A549 (cell line): ENCODE data around the gene NIP7. TPM values are rescaled to one million over a fixed set of nuclear protein-coding genes. Genes with fewer than 3 reads are reported as not detected.

Source experiments
- ATAC-seq, 2 experiments: fragments of 200-7000 bp in 1 of 2; fragments of >200 bp in 1 of 2; cut with Nextera tagmentation in 1 of 2; cut with Tn5 transposase in 1 of 2; 3 replicates each; pipeline versions ENCODE4 v1.8.0 to v1.9.1; 2018 to 2020; ENCODE audit warnings: mild to moderate bottlenecking in 1 of 2, moderate library complexity in 1 of 2
- CTCF ChIA-PET: fragments of 300-600 bp; sonication (Branson Sonifier 250); formaldehyde crosslinking; extraction: SDS; loops from one replicate; lab custom pipeline; 2021; ENCODE audit warnings: antibody characterized with exemption, inconsistent platforms; lab: Yijun Ruan, JAX
- POLR2A ChIA-PET: fragments of 350-600 bp; formaldehyde crosslinking; extraction: SDS; loops from one replicate; lab custom pipeline; 2021; ENCODE audit warnings: antibody characterized with exemption, inconsistent platforms; lab: Yijun Ruan, JAX
- DNase-seq, 2 experiments: peaks; one replicate each; pipeline versions ENCODE4 v3.0.0 to v3.0.0-alpha.2; 2011 to 2016; ENCODE audit warnings: low read depth in 1 of 2, low spot score in 1 of 2
- FAIRE-seq: peaks from 2 replicates; lab custom pipeline; 2011; peaks lifted over from hg19 to GRCh38; lab: Jason Lieb, UNC
- H3K27ac ChIP-seq, 2 experiments: fragments of >200 bp; sonication (Bioruptor Twin); formaldehyde crosslinking; 3 replicates each; pipeline ENCODE4 v1.5.1; 2016 to 2017
- H3K4me1 ChIP-seq: fragments of >200 bp; sonication (Bioruptor Twin); formaldehyde crosslinking; 3 replicates; pipeline ENCODE4 v1.6.1; 2016
- H3K4me2 ChIP-seq: fragments of >200 bp; sonication (Bioruptor Twin); formaldehyde crosslinking; 3 replicates; pipeline ENCODE4 v1.6.1; 2016
- H3K4me3 ChIP-seq: fragments of >200 bp; sonication (Bioruptor Twin); formaldehyde crosslinking; 3 replicates; pipeline ENCODE4 v1.5.1; 2016
- H3K9me3 ChIP-seq: fragments of >200 bp; sonication (Bioruptor Twin); formaldehyde crosslinking; 3 replicates; pipeline ENCODE4 v1.6.1; 2016
- CBX2 ChIP-seq: fragments of 200-600 bp; sonication (generic); IDR thresholded peaks from 2 replicates; pipeline ENCODE4 v1.6.1; 2016; ENCODE audit warnings: low read depth, mild to moderate bottlenecking, borderline replicate concordance
- CBX8 ChIP-seq: fragments of 200-600 bp; sonication (generic); IDR thresholded peaks from 2 replicates; pipeline ENCODE4 v1.6.1; 2016
- E2F6 ChIP-seq: IDR thresholded peaks from 2 replicates; pipeline ENCODE4 v1.6.1; 2012; ENCODE audit warnings: low read depth, borderline replicate concordance
- EHMT2 ChIP-seq: fragments of 200-600 bp; sonication (generic); IDR thresholded peaks from 2 replicates; pipeline ENCODE4 v1.6.1; 2016; ENCODE audit warnings: antibody characterized with exemption, low read depth, mild to moderate bottlenecking, moderate library complexity
- EP300 ChIP-seq, 2 experiments: fragments of >200 bp; sonication (Bioruptor Twin); formaldehyde crosslinking; IDR thresholded peaks; 2 replicates in 1 of 2; 3 replicates in 1 of 2; pipeline ENCODE4 v1.6.1; 2016 to 2017
- HES2 ChIP-seq: fragments of >200 bp; sonication (Bioruptor Twin); formaldehyde crosslinking; IDR thresholded peaks from 2 replicates; pipeline ENCODE4 v1.6.1; 2016
- HOXB13 ChIP-seq: fragments of 250-450 bp; sonication (Bioruptor Pico); IDR thresholded peaks from 2 replicates; pipeline ENCODE4 v1.5.0; 2020; ENCODE audit warnings: low read depth, mild to moderate bottlenecking, moderate library complexity
- JUN ChIP-seq, 2 experiments: fragments of >200 bp; sonication (Bioruptor Twin); formaldehyde crosslinking; IDR thresholded peaks; 2 replicates in 1 of 2; 3 replicates in 1 of 2; pipeline ENCODE4 v1.6.1; 2016 to 2017
- KDM5A ChIP-seq: fragments of 200-600 bp; sonication (generic); IDR thresholded peaks from 2 replicates; pipeline ENCODE4 v1.6.1; 2016; ENCODE audit warnings: antibody characterized with exemption, mild to moderate bottlenecking
- MAZ ChIP-seq: fragments of 150-350 bp; IDR thresholded peaks from 2 replicates; pipeline ENCODE4 v1.6.1; 2014; ENCODE audit warnings: antibody characterized with exemption, low read depth, low read length, borderline replicate concordance
- POLR2A ChIP-seq: IDR thresholded peaks from 2 replicates; pipeline ENCODE4 v1.6.1; 2012; ENCODE audit warnings: mild to moderate bottlenecking, low read length
- POLR2AphosphoS2 ChIP-seq: conservative IDR thresholded peaks from 2 replicates; pipeline ENCODE4 v1.6.1; 2012; ENCODE audit warnings: low read length, improper control_type of control experiment, inconsistent platforms
- RCOR1 ChIP-seq: fragments of 150-350 bp; IDR thresholded peaks from 2 replicates; pipeline ENCODE4 v1.6.1; 2014; ENCODE audit warnings: antibody characterized with exemption, low read length, low read depth
- RNF2 ChIP-seq: fragments of 200-600 bp; sonication (generic); IDR thresholded peaks from 2 replicates; pipeline ENCODE4 v1.6.1; 2016; ENCODE audit warnings: low read depth, mild to moderate bottlenecking, antibody characterized with exemption, moderate library complexity, borderline replicate concordance
- ZNF302 ChIP-seq: fragments of 250-450 bp; sonication (Bioruptor Pico); IDR thresholded peaks from 2 replicates; pipeline ENCODE4 v1.9.0; 2021; ENCODE audit warnings: inconsistent platforms, mild to moderate bottlenecking, moderate library complexity
- WGBS: methylation state at CpG from one replicate; pipeline ENCODE4 v1.1.6; 2017; ENCODE audit errors: missing lambda C conversion rate; 5-methylcytosine and 5-hydroxymethylcytosine counted together
- polyA plus RNA-seq, 4 experiments: library from polyadenylated mRNA; depleted of rRNA in 3 of 4; stranded (reverse); fragments of >200 nt; fragmentation: RNase III in 1 of 4; extraction: RNeasy Plus Mini Kit Qiagen cat#74134 plus additional on column Dnase treatment in 1 of 4; gene quantifications; 2 replicates in 3 of 4; 3 replicates in 1 of 4; pipeline ENCODE4 v1.2.3, GENCODE V29; 2011 to 2017
- TF ChIP-seq, protein P1 (sequence below): fragments of 450-650 bp; IDR thresholded peaks from 2 replicates; pipeline ENCODE4 v1.6.1; 2014; ENCODE audit warnings: antibody characterized with exemption
- TF ChIP-seq, protein P2 (sequence below): fragments of 200-600 bp; sonication (generic); IDR thresholded peaks from 2 replicates; pipeline ENCODE4 v1.6.1; 2016; ENCODE audit warnings: antibody characterized with exemption, mild to moderate bottlenecking, moderate library complexity

The NIP7 gene
- polyA plus RNA-seq, 2 of the 4 experiments (the other 2 are of a cell fraction): 23.0 to 55.9 TPM

- TF ChIP-seq CBX2: no peak
These were observed 24.5 kb downstream of the NIP7 start (continued) for GRCh38 chr16:69364088-69364487.

DNA sequence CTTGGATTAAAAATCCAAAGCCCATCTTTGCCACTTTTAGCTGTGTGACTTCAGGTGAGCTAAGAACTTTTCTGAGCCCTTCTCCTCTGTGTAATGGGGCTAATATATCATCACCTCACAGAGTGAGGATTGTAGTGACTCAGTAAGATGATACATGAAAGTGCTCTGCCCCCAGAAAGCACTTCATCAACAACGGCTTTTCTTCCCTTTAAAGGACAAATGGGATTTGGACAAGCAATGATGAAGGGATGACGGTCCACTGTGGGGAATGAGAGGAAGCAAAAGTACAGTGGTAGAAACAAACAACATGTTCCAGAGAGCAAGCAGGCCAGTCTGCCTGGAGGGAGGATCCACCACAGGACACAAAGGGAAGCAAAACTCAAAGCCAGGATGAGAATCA lies 26.3 kb downstream of the NIP7 start:
- CTCF ChIA-PET: interaction anchor here (1.4 kb wide), 1 partner anchor 12 kb away, joined by 3 read pairs; no protein-coding TSS in a partner anchor
- ATAC-seq (no peak), DNase-seq (no peak), FAIRE-seq (no peak)
- Histone ChIP-seq H3K4me3 (no peak overlapping the region), H3K9me3 (no peaks in the 10 kb centered on the region), H3K4me2 (no peak overlapping the region)
- POLR2A ChIA-PET: no interaction called here
- TF ChIP-seq MAZ (no peak), RNF2 (no peak)
- TF ChIP-seq, protein P1, sequence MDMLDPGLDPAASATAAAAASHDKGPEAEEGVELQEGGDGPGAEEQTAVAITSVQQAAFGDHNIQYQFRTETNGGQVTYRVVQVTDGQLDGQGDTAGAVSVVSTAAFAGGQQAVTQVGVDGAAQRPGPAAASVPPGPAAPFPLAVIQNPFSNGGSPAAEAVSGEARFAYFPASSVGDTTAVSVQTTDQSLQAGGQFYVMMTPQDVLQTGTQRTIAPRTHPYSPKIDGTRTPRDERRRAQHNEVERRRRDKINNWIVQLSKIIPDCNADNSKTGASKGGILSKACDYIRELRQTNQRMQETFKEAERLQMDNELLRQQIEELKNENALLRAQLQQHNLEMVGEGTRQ: no peak
- TF ChIP-seq, all 56 proteins: peak for 0
- Histone ChIP-seq H3K4me1 (no peaks in the 10 kb centered on the region), H3K27ac (no peak overlapping the region)
- 89% methylated on average over 2 of the region's 2 CpGs for WGBS

DNA sequence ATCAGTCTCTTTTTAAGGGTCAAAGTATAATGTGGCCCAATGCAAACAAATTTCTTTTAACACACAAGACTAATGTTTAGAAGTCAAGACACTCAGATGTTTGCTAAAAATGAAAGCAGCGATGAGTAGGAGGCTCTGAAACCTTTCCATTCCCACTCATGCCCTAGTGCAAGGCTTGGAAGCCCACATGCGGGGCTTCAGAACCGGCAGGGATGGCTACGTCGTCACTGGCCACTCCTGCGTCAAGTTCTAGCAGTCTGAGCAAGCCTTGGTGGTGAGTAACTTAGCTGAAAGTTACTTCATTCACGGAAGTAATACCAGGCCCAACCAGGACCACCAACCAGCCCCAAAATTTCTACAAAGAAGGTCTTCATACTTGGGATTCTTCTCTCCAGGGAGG lies 26.9 kb downstream of the NIP7 start:
- FAIRE-seq (no peak), ATAC-seq (no peak), DNase-seq (no peak)
- no peak overlapping the region for H3K4me2 ChIP-seq
- no peak overlapping the region for H3K27ac ChIP-seq
- POLR2A ChIA-PET: no interaction called here
- H3K4me1 ChIP-seq: no peaks in the 10 kb centered on the region
- no peak overlapping the region for H3K4me3 ChIP-seq
- no peaks in the 10 kb centered on the region for H3K9me3 ChIP-seq
- TF ChIP-seq ZNF302 (CRISPR knock-in tag) (no peak), EP300 (IDR thresholded peaks at IDR 0.05) (no peak), HES2 (no peak), RCOR1 (no peak), CBX8 (no peak), HOXB13 (CRISPR knock-in tag) (no peak), KDM5A (no peak), JUN (IDR thresholded peaks at IDR 0.05) (no peak), POLR2AphosphoS2 (no peak), POLR2A (no peak), E2F6 (no peak), EHMT2 (no peak)
- TF ChIP-seq, protein P2, sequence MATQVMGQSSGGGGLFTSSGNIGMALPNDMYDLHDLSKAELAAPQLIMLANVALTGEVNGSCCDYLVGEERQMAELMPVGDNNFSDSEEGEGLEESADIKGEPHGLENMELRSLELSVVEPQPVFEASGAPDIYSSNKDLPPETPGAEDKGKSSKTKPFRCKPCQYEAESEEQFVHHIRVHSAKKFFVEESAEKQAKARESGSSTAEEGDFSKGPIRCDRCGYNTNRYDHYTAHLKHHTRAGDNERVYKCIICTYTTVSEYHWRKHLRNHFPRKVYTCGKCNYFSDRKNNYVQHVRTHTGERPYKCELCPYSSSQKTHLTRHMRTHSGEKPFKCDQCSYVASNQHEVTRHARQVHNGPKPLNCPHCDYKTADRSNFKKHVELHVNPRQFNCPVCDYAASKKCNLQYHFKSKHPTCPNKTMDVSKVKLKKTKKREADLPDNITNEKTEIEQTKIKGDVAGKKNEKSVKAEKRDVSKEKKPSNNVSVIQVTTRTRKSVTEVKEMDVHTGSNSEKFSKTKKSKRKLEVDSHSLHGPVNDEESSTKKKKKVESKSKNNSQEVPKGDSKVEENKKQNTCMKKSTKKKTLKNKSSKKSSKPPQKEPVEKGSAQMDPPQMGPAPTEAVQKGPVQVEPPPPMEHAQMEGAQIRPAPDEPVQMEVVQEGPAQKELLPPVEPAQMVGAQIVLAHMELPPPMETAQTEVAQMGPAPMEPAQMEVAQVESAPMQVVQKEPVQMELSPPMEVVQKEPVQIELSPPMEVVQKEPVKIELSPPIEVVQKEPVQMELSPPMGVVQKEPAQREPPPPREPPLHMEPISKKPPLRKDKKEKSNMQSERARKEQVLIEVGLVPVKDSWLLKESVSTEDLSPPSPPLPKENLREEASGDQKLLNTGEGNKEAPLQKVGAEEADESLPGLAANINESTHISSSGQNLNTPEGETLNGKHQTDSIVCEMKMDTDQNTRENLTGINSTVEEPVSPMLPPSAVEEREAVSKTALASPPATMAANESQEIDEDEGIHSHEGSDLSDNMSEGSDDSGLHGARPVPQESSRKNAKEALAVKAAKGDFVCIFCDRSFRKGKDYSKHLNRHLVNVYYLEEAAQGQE: no peak
- 94% methylated on average over 7 of the region's 7 CpGs for WGBS
- CTCF ChIA-PET: interaction anchor here (0.8 to 1.4 kb wide), 3 partner anchors 11 to 13 kb away, joined by 3 to 4 read pairs (median 3); no protein-coding TSS in a partner anchor
